HFFc6 (cell line): ENCODE results near the gene NPTX1. TPM values are rescaled to one million over a fixed set of nuclear protein-coding genes. Genes with fewer than 3 reads are reported as not detected.

ENCODE experiments used
- DNase-seq: peaks from one replicate; pipeline ENCODE4 v3.0.0-alpha.2; 2018
- H3K27ac Mint-ChIP-seq: 2 replicates; pipeline ENCODE4 v1.8.0; 2020; ENCODE audit warnings: mild to moderate bottlenecking, mixed read lengths
- H3K27me3 Mint-ChIP-seq: 2 replicates; pipeline ENCODE4 v1.8.0; 2021; ENCODE audit warnings: mild to moderate bottlenecking, moderate library complexity, mixed read lengths; ENCODE audit not compliant: insufficient read depth
- H3K36me3 Mint-ChIP-seq: 2 replicates; pipeline ENCODE4 v1.8.0; 2021; ENCODE audit warnings: low read depth, mixed read lengths
- H3K4me1 Mint-ChIP-seq: 2 replicates; pipeline ENCODE4 v1.8.0; 2020; ENCODE audit warnings: low read depth, mixed read lengths
- H3K4me3 Mint-ChIP-seq: 2 replicates; pipeline ENCODE4 v1.8.0; 2020; ENCODE audit warnings: mild to moderate bottlenecking, moderate library complexity, mixed read lengths
- H3K9me3 Mint-ChIP-seq: 2 replicates; pipeline ENCODE4 v1.8.0; 2020; ENCODE audit warnings: mild to moderate bottlenecking, mixed read lengths
- microRNA-seq: library from miRNA; unstranded; fragments of <30 nt; microRNA quantifications from one replicate; pipeline ENCODE4, GENCODE V29; 2019
- total RNA-seq, 6 experiments: library from RNA; stranded (reverse); fragmentation: NEBNext Ultra II Directional; extraction: Animal tissue kit (Norgen Biotek cat#: 25700); gene quantifications; 2 replicates in 1 of 6; 3 replicates in 5 of 6; pipeline ENCODE4 v1.2.3, GENCODE V29; 2021
- TF ChIP-seq, protein P1 (sequence below): fragments of 200-600 bp; sonication (generic); IDR thresholded peaks from 2 replicates; pipeline ENCODE4 v1.5.0; 2021; ENCODE audit warnings: antibody characterized with exemption, mild to moderate bottlenecking

NPTX1 gene
- total RNA-seq, 6 experiments from 2014 or later, result 0.26 to 2.9 (median 2.6) TPM

DNA sequence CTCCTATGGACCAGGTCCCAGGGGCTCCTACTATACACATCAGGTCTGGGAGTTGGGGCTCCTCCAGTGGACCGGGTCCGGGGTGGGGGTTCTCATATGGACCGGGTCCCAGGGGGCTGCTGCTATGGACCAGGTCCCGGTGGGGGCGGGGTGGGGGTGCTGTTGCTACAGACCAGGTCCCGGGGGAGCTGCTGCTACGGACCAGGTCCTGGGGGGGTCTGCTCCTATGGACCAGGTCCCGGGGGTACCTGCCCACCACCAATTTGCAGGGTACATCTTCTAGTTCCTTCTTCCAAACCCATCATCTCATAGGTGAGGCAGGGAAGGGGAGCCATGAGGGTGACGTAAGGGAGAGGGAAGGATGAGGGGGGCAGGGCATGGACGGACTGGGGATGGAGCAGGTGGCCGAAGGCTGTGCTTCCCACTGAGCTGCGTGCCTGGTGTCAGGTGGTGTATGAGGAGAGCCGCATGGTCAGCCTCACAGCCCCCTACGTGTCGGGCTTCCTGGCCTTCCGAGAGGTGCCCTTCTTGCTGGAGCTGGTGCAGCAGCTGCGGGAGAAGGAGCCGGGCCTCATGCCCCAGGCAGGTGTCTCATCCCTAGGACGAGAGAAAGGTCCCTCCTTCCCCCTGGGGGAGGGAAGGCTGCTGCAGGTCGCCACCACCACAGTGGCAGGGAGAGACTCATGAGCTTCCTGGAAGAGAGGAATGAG is 54.9 kb downstream of the NPTX1 start:
- TF ChIP-seq, protein P1, sequence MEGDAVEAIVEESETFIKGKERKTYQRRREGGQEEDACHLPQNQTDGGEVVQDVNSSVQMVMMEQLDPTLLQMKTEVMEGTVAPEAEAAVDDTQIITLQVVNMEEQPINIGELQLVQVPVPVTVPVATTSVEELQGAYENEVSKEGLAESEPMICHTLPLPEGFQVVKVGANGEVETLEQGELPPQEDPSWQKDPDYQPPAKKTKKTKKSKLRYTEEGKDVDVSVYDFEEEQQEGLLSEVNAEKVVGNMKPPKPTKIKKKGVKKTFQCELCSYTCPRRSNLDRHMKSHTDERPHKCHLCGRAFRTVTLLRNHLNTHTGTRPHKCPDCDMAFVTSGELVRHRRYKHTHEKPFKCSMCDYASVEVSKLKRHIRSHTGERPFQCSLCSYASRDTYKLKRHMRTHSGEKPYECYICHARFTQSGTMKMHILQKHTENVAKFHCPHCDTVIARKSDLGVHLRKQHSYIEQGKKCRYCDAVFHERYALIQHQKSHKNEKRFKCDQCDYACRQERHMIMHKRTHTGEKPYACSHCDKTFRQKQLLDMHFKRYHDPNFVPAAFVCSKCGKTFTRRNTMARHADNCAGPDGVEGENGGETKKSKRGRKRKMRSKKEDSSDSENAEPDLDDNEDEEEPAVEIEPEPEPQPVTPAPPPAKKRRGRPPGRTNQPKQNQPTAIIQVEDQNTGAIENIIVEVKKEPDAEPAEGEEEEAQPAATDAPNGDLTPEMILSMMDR, result no peak
- H3K27me3 Mint-ChIP-seq, result no peaks in the 10 kb centered on the region
- H3K36me3 Mint-ChIP-seq, result peaks cover 29% of the 10 kb centered on the region
- H3K4me1 Mint-ChIP-seq, result peaks cover 12% of the 10 kb centered on the region
- no peak overlapping the region for H3K27ac Mint-ChIP-seq
- H3K4me3 Mint-ChIP-seq, result no peak overlapping the region
- no peak for DNase-seq
- no peaks in the 10 kb centered on the region for H3K9me3 Mint-ChIP-seq

DNA sequence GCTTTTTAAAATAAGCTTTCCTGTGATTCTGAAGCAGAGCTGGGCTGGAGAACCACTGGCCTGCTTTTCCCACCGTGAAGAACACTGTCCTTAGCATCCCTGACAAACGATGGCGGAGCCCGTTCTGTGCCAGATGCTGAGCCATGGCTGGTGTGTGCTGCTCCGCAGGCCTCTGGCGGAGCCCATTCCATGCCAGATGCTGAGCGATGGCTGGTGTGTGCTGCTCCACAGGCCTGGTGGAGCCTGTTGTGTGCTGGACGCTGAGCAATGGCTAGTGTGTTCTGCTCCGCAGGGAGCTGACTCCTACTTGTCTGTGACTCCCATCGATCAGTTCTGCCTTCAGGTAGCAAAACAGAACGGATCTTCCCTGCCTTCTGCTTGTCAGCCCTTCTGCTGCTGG is 57.2 kb downstream of the NPTX1 start:
- H3K36me3 Mint-ChIP-seq, result peaks cover 29% of the 10 kb centered on the region
- H3K27ac Mint-ChIP-seq, result no peak overlapping the region

DNA sequence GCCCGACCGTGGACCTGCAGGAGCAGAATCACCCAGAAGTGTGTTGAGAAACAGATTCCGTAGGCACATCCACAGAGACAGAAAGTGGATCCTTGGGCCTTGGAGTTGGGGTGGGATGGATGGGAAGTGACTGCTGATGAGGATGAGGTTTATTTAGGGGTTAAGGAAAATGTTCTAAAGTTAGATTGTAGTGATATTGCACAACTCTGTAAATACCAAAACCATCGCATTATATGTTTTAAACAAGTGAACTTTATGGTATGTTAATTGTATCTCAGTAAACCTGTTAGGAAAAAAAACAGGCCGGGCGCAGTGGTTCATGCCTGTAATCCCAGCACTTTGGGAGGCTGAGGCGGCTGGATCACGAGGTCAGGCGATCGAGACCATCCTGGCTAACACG is 57.8 kb downstream of the NPTX1 start:
- Mint-ChIP-seq H3K27ac (no peak overlapping the region), H3K27me3 (peaks cover 4% of the 10 kb centered on the region; the same call in 1 of the 2 replicates), H3K36me3 (peaks cover 29% of the 10 kb centered on the region), H3K4me1 (peaks cover 27% of the 10 kb centered on the region), H3K4me3 (no peak overlapping the region), H3K9me3 (no peaks in the 10 kb centered on the region)
- TF ChIP-seq, protein P1, result no peak
- DNase-seq, result no peak

More for the DNA sequence above, 57.2 kb downstream of the NPTX1 start:
- no peak for DNase-seq
- TF ChIP-seq, protein P1, result no peak
- Mint-ChIP-seq H3K27me3 (peaks cover 3% of the 10 kb centered on the region; the same call in 1 of the 2 replicates), H3K9me3 (no peaks in the 10 kb centered on the region), H3K4me1 (peaks cover 21% of the 10 kb centered on the region), H3K4me3 (no peak overlapping the region)

Small RNA genes within 50 kb of the gene (microRNA-seq; reads per million reads assigned to microRNA genes)
- not detected for gene MIR4730

Other genes starting within 250 kb of the NPTX1 start
- gene RNF213, start 215.8 kb downstream of the NPTX1 start, total RNA-seq, result 10 to 100 TPM; 42.0 to 51.6 (median 48.3) TPM
- 10 to 100 TPM; 11.7 to 17.3 (median 13.7) TPM for gene ENDOV, start 61.4 kb downstream of the NPTX1 start, total RNA-seq
- 10 to 100 TPM; 34.4 to 39.2 (median 35.5) TPM for gene RPTOR, start 68.2 kb upstream of the NPTX1 start, total RNA-seq